GM18507 (cell line): ENCODE measurements around the gene PTPRD.

Source experiments
- DNase-seq: peaks from one replicate; pipeline ENCODE4 v3.0.0; 2011; ENCODE audit warnings: low read depth; ENCODE audit not compliant: insufficient read length; ENCODE audit errors: extremely low spot score
- FAIRE-seq: peaks from 2 replicates; lab custom pipeline; 2011; peaks lifted over from hg19 to GRCh38; lab: Jason Lieb, UNC

Gene PTPRD

DNA sequence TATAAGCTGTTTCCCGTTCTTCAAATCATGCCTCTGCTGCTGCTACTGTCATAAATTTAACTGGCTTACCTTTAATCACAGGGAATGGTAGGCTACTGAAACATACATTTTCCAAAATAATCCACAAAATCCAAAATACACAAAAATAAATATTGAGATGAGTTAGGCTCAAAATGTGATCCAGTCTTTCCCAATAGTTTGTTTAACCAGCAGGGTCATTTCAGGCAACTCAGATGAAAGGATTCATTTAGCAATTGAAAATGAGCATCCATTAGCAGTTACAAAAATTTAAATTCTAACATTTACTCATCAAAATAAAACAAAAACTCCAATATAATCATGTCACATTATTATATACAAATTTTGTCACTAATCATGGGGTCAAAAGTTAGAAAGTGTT is 1797.6 kb downstream of the PTPRD start:
- DNase-seq (no peak), FAIRE-seq (no peak)

DNA sequence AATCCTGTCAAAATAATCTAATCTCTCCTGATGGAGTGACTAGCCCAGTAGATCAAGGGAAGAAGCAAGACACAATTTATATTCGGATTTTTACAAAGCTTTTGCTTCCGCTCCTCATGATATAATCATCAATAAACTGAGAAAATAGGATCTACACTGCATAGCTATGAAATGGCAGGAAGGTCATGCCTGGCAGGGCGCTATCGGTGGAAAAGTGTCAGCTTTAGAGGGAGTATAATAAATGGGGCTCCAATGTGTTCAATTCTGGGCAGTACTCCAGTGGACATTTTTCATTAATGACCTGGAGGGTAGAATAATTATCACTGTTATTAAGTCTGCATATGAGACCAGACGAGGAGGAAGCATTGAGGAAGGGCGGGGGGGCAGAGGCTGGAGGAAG is 1799.9 kb downstream of the PTPRD start:
- FAIRE-seq: no peak
- no peak for DNase-seq

DNA sequence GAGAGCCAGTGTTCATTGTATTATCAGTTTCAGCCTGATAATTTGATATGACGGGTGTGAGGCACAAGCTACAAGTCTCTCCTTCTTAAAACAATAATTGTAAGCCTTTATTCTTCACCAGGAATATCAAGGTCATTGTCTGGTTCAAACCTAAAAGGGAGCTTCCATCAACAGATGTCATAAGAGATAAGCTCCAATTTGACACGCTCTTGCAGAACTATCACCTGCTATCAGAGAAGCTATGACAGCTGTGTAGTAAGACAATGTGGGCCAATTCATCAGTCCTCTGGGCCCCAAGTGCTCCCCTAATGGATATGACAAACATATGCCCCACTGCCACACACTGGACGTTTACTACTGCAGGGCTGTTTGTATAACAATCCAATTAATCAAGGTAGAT is 1803.1 kb downstream of the PTPRD start:
- DNase-seq: no peak
- FAIRE-seq: no peak

DNA sequence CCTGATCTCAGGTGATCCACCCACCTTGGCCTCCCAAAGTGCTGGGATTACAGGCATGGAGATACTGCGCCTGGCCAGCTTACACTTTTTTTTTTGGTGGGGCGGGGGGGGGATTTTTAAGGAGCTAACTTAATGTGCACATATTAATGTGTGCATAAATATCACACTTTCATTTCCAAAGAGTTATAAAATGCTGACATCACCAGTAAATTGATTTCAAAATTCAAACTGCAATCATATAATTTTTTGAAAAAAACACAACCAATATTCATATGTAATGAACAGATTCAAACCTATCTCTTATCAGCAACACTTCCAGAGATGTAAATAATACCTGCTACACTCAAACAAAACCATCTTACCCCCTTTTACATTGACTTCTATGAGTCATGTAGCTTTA is 1806.7 kb downstream of the PTPRD start:
- no peak for FAIRE-seq
- DNase-seq: no peak

DNA sequence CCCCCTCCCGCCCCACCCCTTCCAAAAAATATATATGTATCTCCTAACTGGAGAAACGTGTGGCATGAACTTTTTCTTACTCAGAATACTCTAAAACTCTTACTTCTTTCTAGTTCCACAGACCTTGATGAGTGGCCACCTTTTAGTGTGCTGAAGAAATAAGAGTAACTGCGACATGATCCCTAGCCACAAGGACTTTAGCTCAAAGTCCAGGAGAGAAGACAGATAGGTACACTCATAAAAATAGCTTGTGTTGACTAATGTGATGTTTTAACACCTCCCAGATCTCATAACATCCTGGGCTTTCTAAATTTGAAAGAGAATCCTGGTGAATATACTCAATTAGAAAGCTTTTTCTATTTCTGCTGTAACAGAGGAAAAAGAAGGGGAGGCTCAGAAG is 1808.2 kb downstream of the PTPRD start:
- FAIRE-seq (no peak), DNase-seq (no peak)

DNA sequence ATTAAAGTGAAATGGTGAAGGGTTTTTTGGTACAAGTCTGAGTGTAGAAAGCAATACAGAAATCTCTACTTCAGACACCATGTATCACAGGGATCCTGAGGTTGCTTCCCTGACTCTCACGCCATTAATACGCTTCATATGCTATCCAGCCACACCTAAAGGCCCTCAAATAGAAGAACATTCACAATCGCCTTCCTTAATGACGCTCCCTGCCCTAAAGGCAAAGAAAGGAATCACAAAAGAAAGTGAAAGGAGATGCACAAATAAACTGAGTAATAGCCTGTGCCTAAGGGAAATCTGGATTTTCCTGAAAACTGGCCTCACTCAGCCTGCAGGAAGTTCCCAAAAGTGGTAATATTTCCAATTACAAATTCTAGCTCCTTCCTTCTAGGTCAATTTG is 1810.6 kb downstream of the PTPRD start:
- no peak for FAIRE-seq

DNA sequence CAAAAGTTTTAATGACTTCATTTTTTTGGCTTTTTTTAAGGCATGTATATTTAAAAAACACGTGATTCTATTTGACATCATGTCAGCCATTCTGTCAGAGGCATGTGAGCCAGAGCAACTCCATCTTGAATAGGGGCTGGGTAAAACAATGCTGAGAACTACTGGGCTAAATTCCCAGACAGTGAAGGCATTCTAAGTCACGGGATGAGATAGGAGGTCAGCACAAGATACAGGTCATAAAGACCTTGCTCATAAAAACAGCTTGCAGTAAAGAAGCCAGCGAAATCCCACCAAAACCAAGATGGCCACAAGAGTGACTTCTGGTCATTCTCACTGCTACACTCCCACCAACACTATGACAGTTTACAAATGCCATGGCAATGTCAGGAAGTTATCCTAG is 1812.6 kb downstream of the PTPRD start:
- DNase-seq: no peak
- no peak for FAIRE-seq

More for the DNA sequence above, 1810.6 kb downstream of the PTPRD start:
- DNase-seq: no peak

DNA sequence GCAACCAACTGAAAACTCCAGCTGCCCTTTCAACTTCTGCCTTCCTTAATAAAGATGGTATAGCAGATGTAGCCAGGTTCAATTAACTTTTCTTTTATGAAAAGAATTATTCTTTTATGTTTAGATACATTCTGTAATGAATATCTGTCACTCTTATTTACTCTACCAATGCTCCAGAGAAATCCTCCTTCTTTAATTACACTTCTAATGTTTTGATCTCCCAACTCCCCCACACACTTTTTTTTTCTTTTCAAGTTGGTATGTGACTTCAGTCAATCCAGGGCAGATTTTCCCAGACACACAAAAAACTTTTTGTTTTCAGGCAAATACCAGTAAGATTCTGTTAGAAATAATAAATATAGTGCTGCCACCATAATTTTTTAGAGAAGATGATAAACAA is 1813.2 kb downstream of the PTPRD start:
- DNase-seq (no peak), FAIRE-seq (no peak)

DNA sequence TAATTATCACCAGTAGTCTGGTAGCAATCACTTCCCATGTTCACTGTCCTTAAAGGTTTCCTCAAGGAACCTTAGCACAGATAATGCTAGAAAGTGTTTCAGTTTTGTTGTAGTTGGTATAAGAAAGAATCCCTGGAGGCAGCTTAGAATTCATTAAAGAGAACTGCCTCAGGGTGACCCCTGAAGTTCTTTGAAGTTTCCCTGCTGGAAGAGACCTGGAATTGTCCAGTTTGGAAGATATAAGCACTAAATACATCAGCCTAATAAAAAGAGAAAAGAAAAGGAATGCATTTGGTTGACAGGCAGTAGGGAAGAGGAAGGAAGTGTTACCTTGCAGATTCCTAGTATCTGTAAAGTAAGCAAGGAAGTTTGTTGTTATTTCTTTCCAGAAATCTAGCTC is 1813.6 kb downstream of the PTPRD start:
- no peak for DNase-seq
- FAIRE-seq: no peak

DNA sequence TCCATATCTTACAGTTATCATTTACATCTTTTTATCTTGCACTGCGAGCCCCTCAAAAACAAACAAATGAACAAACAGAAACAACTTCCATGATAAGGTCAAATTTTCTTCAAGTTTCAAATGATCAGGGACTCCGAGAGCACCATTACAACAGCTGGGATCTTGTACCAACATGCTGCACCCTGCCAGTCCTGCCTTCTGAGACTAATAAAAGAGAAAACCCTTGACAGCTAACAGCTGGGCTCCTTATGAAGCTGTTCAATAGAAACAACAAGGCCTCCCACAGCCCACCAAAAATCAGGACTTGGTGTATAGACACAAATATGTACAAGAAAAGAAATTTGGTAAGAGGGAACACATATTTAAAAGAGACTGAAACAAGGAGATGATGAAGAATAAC is 1828.0 kb downstream of the PTPRD start:
- DNase-seq: no peak
- FAIRE-seq: no peak

DNA sequence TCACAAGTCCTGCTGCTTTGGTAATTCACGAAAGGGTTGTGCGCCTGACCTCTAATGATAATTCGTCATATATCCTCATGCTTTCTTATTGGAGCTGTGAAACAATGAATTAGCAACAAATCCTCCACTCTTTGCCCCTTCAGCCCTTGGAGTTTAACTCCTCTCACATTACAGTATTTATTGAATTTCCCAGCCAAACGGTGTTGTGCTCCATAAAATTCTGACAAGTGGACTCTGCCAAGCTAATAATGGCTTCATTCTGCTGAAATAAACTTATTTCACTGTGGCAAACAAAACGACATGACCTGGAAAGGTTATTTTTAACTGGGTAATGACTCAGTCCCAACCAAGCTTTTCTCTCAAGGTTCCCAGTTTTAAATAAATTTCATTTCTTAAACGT is 1828.9 kb downstream of the PTPRD start:
- DNase-seq (no peak), FAIRE-seq (no peak)

DNA sequence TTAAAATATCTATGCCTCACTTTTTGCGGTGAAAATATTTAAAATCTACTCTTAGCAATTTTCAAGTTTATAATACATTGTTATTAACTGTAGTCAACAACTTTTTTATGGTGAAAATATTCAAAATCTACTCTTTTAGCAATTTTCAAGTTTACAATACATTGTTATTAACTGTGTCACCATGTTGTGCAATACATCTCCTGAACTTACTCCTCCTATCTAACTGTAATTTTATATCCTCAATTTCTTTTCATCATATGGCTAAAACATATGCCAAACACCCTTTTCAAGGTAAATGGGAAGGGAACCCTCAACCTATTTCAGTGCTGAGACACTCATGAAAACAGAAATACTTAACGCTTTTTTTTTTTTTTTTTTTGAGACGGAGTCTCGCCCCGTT is 1830.6 kb downstream of the PTPRD start:
- DNase-seq (no peak), FAIRE-seq (no peak)

DNA sequence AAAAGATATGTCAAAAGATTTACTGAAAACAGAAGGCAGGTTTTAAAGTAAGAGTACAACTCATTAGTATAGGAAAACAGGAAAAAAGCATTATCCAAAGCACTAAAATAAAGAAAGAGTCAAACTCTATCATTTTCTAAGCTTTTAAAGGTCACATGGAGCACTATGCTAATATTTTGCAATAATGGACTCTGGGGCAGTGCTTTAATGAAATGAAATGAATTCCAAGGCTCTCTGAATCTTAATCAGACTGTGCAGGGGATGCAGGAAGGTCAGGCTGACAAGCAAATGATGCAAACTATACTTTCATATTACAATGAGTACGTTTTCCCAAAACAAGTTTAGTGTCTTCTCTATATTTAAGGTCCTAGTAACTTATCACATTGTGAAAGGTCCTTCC is 1831.3 kb downstream of the PTPRD start:
- FAIRE-seq (no peak), DNase-seq (no peak)

DNA sequence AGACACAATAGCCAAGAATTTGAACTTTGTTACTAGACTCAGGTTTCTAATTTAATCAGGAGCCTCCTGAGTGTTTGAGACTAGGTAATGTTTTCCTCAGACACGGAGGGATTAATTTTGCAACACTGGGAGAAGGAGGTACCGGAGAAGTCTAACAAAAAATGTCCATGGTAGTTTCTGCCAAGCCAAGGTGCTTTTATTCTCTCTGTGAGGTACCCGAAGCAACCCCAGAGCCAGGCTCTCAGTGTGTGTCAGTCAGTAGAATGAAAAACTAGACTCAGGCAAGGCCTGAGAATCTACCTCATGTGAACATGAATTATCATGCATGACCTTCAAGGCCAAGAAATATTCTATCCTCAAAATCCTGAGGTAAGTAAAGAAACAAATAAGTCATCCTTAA is 1832.4 kb downstream of the PTPRD start:
- no peak for DNase-seq
- FAIRE-seq: no peak

DNA sequence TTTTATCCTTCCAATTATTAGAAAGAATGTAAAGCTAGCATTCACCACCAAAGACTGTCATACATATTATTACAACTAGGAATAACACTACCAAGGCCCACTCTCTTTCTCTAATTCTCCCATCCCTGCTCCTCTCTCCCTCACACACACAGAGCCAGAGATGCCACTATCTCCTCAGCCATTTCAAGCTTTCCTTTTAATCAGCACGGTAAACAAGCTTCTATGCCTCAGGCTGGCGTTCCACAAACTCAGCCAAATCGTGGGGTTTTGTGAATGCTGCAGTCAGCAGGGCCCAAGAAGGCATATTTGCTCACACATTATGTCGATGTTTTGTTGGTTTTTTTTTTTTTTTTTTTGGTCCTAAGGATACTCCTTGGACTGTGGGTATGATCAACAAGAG is 1833.3 kb downstream of the PTPRD start:
- DNase-seq: no peak
- FAIRE-seq: no peak

DNA sequence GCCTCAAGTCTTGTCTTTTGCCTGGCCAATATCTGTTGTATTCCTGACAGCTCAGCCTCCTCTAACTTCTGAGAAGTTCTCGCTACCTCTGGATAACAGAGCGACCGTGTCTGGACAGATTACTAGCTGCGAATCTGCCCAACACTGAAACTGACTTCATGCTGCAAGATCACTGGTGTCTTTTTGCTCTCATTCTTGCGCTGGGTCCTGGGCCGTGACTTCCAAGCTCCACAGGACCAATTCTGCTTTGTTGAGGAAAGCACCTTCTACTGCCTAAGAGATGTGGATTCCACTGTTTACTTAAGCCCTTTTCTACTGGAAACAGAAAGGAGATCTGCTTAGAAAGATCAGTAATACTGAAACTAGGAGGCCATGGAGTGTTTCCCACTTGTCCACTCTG is 1834.4 kb downstream of the PTPRD start:
- DNase-seq (no peak), FAIRE-seq (no peak)

DNA sequence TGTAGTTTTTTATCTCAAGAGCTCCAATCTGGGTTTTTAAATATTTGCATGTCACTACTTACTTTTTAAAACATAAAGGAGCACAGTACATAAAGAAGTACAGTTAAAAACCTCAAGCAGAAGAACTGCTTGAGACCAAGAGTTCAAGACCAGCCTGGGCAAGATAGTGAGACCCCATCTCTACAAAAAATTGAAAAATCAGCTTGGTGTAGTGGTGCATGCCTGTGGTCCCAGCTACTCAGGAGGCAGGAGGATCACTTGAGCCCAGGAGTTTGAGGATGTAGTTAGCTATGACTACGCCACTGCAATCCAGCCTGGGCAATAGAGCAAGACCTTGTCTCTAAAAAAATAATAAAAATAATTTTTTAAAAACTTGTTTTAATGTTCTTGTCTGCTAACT is 1840.5 kb downstream of the PTPRD start:
- DNase-seq (no peak), FAIRE-seq (no peak)

DNA sequence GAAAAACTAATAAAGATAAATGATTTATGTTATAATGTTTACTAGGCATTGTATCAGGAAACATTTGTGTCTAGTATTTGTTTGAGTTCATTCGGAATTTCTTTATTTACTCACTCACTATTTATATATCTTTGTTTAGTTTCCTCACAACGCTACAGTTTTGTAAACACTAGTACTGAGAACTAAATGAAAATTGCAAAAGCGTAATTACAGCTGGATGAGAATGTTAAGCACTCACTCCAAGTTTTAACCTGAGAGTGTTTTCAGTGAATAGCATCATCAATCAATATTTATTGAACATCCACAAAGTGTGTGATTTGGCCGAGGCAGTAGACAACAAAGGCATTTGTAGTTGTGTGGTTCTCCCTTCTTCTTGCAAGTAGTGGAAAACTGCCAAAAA is 1843.6 kb downstream of the PTPRD start:
- no peak for FAIRE-seq
- DNase-seq: no peak

DNA sequence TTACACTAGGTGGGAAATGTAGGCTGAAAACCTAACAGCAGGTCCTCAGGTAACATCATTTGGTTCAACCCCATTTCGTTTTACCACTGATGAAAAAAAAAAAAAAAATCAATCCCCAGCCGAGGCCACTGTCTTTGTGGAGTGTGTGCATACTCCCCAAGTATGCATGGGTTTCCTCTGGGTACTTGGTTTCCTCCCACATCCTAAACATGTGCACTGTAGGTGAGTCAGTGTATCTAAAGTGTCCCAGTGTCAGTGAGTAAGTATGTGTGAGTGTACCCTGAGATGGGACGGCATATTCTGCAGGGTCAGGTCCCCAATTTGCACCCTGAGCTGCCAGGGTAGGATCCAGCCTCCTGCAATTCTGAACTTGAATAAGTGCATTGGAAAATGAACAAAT is 1846.7 kb downstream of the PTPRD start:
- no peak for FAIRE-seq

DNA sequence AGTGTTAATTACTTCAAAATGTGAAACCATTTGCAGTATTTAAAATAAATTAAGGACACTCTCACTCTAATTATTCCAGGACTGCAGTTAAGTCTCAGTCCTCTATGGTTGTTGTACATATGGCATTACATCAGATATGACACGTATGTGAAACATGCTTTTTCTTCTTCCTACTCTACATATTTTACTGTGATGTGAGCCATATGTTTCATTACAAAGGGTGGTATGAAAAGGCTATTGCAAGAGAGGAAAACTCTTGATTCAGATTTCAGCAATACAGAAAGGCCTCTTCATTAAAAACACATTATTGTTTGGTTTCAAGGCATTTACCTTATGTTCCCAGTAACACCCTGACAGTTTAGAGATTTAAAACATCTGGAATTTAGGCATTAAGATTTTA is 1848.8 kb downstream of the PTPRD start:
- no peak for FAIRE-seq
- DNase-seq: no peak

More for the DNA sequence above, 1846.7 kb downstream of the PTPRD start:
- DNase-seq: no peak

DNA sequence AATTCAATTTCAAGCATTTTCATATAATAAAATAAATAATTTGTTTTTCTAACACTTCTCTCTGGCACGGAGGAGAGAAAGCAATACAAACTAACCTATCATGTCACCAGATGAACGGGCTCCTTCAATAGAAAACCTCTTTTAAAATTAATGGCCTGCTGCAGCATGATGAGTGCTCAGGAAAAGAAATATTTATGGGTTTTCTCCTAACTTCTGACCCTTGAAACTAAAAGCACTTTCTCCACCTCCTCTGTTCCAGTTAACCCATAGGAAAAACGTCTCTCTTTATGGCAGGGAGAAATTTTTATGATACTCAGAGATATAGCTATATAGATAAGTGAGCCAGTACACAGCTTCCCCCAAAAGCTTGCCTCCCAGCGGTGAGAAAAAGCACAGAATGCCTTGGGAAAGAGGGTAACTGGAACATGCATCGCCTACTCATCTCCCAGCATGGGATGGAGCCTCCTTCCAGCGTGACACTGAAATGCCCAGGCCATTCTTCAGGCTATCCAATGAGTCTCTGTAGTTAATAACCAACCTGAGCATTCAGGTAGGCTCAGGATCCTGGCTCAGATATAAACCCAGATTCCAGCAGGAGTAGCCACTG is 1850.2 kb downstream of the PTPRD start:
- no peak for DNase-seq
- FAIRE-seq: no peak
